K562 treated with DMSO at 1 percent for 48 hours (cell line): ENCODE results near the gene GRSF1. TPM values are rescaled to one million over a fixed set of nuclear protein-coding genes. Genes with fewer than 3 reads are reported as not detected.

Experiments used
- total RNA-seq: library from RNA; unstranded; fragments of 300-600 nt; gene quantifications from 2 replicates; pipeline ENCODE4 v1.2.3, GENCODE V29; 2022; ENCODE audit warnings: low replicate concordance; ENCODE audit errors: extremely low read depth

Gene GRSF1, protein sequence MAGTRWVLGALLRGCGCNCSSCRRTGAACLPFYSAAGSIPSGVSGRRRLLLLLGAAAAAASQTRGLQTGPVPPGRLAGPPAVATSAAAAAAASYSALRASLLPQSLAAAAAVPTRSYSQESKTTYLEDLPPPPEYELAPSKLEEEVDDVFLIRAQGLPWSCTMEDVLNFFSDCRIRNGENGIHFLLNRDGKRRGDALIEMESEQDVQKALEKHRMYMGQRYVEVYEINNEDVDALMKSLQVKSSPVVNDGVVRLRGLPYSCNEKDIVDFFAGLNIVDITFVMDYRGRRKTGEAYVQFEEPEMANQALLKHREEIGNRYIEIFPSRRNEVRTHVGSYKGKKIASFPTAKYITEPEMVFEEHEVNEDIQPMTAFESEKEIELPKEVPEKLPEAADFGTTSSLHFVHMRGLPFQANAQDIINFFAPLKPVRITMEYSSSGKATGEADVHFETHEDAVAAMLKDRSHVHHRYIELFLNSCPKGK
- not detected in 2 replicates for total RNA-seq

DNA sequence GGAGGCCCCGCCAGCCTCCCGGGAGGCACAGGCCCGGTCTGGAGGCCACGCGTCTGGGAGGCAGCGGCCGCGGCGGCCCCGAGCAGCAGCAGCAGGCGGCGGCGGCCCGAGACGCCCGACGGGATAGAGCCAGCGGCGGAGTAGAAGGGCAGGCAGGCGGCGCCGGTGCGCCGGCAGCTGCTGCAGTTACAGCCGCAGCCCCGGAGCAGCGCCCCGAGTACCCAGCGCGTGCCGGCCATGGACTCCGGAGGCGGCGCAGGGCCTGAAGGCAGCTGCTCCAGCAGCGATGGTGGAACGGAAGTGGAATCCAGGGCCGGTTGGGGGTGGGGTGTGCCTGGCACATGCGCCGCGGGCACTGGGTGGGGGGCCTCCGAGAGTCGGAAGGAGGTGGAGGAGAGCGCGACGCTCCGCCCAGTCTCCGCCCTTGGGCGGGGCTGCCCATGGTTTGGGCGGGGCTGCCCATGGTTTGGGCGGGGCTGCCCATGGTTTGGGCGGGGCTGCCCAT lies at the start of gene GRSF1:
TSS of gene GRSF1 (minus strand) at position 302 of the 505 bp plus-strand sequence. CDS start at position 239, 63 bp downstream.

Other genes with a start within 250 kb of the GRSF1 start
- not detected in 2 replicates for gene AMBN, start 247.6 kb downstream of the GRSF1 start, total RNA-seq
- not detected in 2 replicates for gene ENAM, start 211.1 kb downstream of the GRSF1 start, total RNA-seq
- not detected in 2 replicates for gene JCHAIN, start 173.4 kb downstream of the GRSF1 start, total RNA-seq
- gene UTP3, start 151.4 kb downstream of the GRSF1 start, total RNA-seq, result not detected in 2 replicates
- not detected in 2 replicates for gene RUFY3, start 117.9 kb downstream of the GRSF1 start, total RNA-seq
- not detected in 2 replicates for gene MOB1B, start 62.5 kb upstream of the GRSF1 start, total RNA-seq
- gene DCK, start 153.8 kb upstream of the GRSF1 start, total RNA-seq, result not detected in 2 replicates